CD4-positive, alpha-beta T cell treated with Interleukin-15 for 1 hour (primary cell): Measurements from ENCODE around the gene MVB12B.

Experiments
- DNase-seq: peaks from one replicate; pipeline ENCODE4 v3.0.0-alpha.2; 2020

The MVB12B gene

DNA sequence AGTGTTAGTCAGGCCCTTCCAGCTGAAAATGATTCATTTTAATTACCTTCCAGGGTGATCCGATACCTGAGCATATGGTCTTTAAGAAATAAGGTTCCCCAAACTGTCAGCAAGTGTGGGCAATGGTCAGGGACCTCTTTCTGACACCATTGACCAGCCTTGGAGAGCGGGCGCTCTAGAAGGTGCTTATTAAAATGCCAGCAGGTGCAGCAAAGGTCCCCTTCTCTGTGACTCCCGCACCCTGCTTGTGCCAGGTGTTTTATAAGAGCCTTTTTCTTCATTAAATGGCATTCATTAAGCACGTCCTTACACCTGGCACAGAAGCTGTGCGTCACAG lies 85.3 kb downstream of the MVB12B start:
- DNase-seq: no peak

GRCh38 chr9:126412905-126413304 lies 86.3 kb downstream of the MVB12B start:
- no peak for DNase-seq

- DNase-seq: no peak
Observed at GRCh38 chr9:126413391-126414068, 86.9 kb downstream of the MVB12B start.

GRCh38 chr9:126415741-126416370 lies 89.2 kb downstream of the MVB12B start:
- DNase-seq: no peak

DNA sequence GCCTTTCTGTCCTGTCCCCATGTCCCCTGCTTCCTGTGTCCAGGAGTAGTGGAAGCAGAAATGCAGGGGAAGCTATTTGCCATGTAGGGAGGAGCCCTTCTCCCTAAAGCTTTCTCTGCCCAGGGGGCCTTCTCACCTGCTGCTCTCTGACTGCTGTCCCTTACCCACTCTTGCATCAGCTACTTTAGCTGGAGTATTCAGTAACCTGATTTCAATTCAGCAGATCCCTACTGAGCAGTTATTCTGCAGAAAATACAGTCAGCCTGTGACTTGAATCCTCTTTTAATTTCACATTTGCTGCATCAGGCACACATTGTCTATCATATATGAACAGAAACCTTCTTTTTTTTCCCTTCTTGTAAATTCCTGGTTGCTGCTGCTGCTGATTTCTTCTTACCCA lies 90.4 kb downstream of the MVB12B start:
- DNase-seq: no peak

DNA sequence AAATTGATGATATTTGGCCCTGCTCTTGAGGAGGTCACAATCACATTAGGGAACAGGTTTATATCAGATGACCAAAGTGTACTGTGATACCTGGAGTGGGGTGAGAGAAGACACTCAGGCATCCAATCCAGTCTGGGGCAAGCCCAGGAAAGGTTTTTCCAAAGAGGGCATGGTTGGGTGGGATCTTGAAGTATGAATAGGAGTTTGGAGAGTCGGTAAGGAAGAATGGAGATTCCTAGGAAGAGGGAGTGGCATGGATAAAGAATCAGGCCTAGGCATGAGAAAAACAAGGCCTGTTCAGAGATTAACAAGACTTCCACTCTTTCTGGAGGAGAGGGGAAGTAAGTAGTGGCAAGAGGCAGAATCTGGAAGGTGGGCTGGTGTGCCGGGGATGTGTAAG lies 91.1 kb downstream of the MVB12B start:
- DNase-seq: no peak

- DNase-seq: no peak
Observed at GRCh38 chr9:126418608-126419007, 92.0 kb downstream of the MVB12B start.

DNA sequence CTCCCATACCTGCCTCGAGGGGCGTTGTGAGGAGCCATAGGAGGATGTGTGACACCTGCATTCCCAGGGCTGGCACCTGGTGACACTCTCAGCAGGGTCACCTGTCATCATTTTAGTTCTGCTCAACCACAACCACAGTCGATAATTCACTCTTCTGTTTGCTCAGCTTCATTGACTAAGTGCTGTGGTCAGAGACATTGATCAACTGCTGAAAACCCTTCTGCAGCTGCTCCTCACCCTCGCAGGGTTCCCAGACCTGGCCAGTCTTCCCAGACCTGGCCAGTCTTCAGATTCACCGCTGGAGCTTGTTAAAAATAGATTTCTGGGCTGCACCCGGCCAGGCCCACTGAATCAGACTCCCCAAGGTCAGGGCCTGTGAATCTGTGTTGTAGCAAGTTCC lies 92.8 kb downstream of the MVB12B start:
- DNase-seq: no peak

GRCh38 chr9:126420135-126420534 lies 93.5 kb downstream of the MVB12B start:
- no peak for DNase-seq

DNA sequence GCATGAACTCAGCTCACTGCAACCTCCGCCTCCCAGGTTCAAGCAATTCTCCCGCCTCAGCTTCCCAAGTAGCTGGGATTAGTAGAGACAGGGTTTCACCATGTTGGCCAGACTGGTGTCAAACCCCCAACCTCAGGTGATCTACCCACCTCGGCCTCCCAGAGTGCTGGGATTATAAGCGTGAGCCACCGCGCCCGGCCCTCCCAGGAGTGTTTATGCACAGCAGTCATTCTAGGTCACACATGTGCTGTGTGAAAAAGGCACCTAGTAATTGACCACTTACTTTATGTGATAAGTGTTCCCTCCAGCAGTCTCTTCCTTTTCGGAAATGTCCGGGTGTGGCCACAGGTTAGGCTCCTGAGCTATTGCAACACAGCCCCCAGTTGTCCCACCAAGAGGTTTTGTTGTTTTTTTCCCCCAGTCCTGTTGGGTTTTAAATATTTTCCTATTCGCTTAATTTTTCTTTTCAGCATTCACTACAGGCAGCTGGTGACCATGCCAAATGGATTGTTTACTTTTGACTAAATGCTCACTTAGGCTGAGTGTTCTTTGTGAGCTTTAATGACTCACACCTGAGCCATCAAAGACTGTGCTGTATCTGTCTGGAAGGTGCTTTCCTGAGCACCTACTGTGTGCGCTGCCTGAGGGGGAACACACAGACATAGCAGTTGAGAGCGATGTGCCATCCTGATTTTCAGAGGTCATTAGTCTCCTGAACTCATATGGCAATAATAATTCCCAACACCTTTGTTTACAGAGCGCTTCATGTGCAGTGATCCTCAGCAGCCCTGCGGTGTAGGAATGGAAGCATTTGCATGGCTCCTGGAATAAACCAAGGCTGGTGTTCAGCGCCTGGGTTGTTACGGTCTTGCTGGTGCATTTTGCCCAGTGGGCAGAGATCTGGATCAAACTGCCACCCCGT lies 94.3 kb downstream of the MVB12B start:
- no peak for DNase-seq

- no peak for DNase-seq
Observed at GRCh38 chr9:126421567-126422428, 95.2 kb downstream of the MVB12B start.

- no peak for DNase-seq
Observed at GRCh38 chr9:126423142-126423915, 96.7 kb downstream of the MVB12B start.

- no peak for DNase-seq
Observed at GRCh38 chr9:126423916-126424185, 97.2 kb downstream of the MVB12B start.

GRCh38 chr9:126424511-126424910 lies 97.9 kb downstream of the MVB12B start:
- no peak for DNase-seq

DNA sequence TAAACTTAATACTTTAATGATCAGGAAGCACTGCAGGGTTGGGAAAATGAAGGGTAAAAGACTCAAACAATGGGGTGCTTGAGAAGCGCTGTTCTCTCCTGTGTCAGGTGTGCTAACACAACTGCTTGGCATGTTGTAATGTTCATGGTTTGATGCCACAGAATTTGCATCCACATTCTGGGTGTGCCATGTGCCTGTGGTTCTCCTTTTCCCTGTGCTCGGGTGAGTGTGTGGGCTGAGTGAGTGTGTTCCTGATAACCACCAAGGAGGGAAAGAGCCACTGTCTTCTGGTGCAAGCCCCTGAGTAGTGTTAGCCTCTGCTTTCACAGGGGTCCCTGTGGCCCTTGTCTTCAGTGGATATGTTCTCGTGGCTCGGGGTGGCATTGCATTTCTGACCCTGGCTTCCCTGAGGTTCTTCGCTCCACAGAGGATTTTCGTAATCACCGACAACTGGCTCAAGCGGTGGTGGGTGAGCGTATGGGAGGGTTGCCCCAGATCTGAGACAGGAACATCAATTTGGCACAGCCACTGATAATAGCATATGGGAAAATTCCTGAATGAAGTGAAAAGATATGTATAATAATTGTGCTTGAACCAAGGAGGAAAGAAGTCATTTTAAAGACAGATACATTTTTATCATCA lies 102.0 kb downstream of the MVB12B start:
- DNase-seq: no peak

DNA sequence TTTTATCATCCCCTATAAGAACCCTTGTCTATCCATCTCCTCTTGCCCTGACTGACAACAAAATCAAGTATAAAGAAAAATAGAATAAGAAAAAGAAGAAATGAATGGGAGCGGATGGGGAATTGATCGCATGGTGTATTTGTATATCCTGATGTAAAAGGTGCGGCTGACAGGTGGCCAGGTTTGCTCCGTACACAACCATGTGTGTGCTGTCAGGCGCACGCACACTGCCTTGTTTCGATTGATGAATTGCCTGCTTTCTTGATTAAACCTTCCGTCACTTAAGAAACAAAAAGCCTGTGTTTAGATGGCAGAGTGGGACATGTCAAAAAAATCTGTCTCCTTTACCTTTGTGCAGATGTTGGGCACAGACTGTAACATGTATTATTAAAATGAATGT lies 102.6 kb downstream of the MVB12B start:
- DNase-seq: no peak

- no peak for DNase-seq
Observed at GRCh38 chr9:126430124-126430523, 103.5 kb downstream of the MVB12B start.

DNA sequence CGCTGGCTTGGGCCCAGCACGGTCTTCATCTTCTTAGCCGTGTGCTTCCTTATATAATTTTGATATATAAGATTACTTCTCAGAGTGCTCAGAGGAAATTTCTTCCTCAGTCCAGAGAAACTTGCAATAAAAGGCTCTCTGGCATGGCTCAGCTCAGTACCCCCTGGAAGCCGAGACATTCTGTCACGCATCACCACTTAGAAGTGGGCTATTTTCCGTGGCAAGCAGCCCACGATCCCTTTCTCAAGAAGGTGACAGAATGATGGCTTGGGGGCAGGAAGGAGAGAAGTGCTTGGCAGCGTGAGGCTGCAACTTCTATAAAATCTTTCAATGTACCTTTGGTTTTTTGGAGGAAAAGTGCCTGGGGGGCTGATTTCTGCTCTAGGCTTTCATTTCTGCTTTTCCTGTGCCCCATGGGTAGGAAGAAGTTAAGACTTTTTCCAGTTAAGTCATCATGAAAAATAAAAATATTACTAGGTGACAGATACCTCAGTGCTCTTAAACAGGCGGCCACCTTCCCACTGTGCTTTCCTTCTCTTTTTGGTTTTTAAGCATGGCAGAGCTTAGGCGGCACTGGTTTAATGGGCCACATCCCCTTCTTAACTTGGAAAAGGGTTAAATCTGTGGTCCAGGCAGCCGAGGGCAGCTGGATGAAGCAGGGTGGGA lies 104.6 kb downstream of the MVB12B start:
- no peak for DNase-seq

- no peak for DNase-seq
Observed at GRCh38 chr9:126432659-126433058, 106.0 kb downstream of the MVB12B start.

GRCh38 chr9:126435105-126435504 lies 108.5 kb downstream of the MVB12B start:
- no peak for DNase-seq

- no peak for DNase-seq
Observed at GRCh38 chr9:126435626-126436025, 109.0 kb downstream of the MVB12B start.
